ENCODE results near the gene HINT3.

- no peak for TF ChIP-seq CTCF (conservative IDR thresholded peaks at IDR 0.05)
- TF ChIP-seq ZFX (IDR thresholded peaks at IDR 0.05): no peak
Measured at GRCh38 chr6:125923366-125923877, 33.1 kb upstream of the HINT3 start.
